MM.1S (cell line): ENCODE results near the gene GOT2.
A peak's percentile ranks its signal among the peaks of the same experiment; 100 is the strongest.
"Not testable (repeated sequence)": the region's sequence is repeated elsewhere in the genome, so short reads cannot be mapped to it uniquely, and the experiment has no call there.

Experiments used
- DNase-seq: peaks from one replicate; pipeline ENCODE4 v3.0.0-alpha.2; 2015
- H2AFZ ChIP-seq: fragments of 300-600 bp; sonication (generic); 2 replicates; pipeline ENCODE4 v1.6.0; 2016; ENCODE audit warnings: antibody characterized with exemption, low read length
- H3F3A ChIP-seq: fragments of 300-600 bp; sonication (generic); 2 replicates; pipeline ENCODE4 v1.6.1; 2016; ENCODE audit warnings: mild to moderate bottlenecking, antibody characterized with exemption, low read length, moderate library complexity, mixed read lengths; ENCODE audit not compliant: insufficient read depth
- H3K27ac ChIP-seq: fragments of 300-600 bp; sonication (generic); 2 replicates; pipeline ENCODE4 v1.5.1; 2016; ENCODE audit warnings: mild to moderate bottlenecking, low read length
- H3K27me3 ChIP-seq: fragments of 300-600 bp; sonication (generic); replicated peaks from 2 replicates; pipeline ENCODE4 v1.6.0; 2016; ENCODE audit warnings: low read length; ENCODE audit not compliant: insufficient read depth
- H3K36me3 ChIP-seq: fragments of 300-600 bp; sonication (generic); replicated peaks from 2 replicates; pipeline ENCODE4 v1.6.1; 2016; ENCODE audit warnings: mild to moderate bottlenecking, low read length, mixed read lengths; ENCODE audit not compliant: insufficient read depth
- H3K4me1 ChIP-seq: fragments of 300-600 bp; sonication (generic); 2 replicates; pipeline ENCODE4 v1.6.1; 2016; ENCODE audit warnings: low read length, mixed read lengths
- H3K4me2 ChIP-seq: fragments of 300-600 bp; sonication (generic); 2 replicates; pipeline ENCODE4 v1.6.0; 2016; ENCODE audit warnings: low read depth, low read length
- H3K4me3 ChIP-seq: fragments of 300-600 bp; sonication (generic); 2 replicates; pipeline ENCODE4 v1.5.1; 2016; ENCODE audit warnings: low read length, mixed read lengths
- H3K79me2 ChIP-seq: fragments of 300-600 bp; sonication (generic); 2 replicates; pipeline ENCODE4 v1.6.1; 2016; ENCODE audit warnings: mixed run types, low read length, mixed read lengths
- H3K9ac ChIP-seq: fragments of 300-600 bp; sonication (generic); 2 replicates; pipeline ENCODE4 v1.6.1; 2016; ENCODE audit warnings: low read length, mixed read lengths
- H3K9me2 ChIP-seq: fragments of 300-600 bp; sonication (generic); replicated peaks from 2 replicates; pipeline ENCODE4 v1.6.1; 2016; ENCODE audit warnings: mild to moderate bottlenecking, low read length, mixed read lengths; ENCODE audit not compliant: insufficient read depth
- H3K9me3 ChIP-seq: fragments of 300-600 bp; sonication (generic); replicated peaks from 2 replicates; pipeline ENCODE4 v1.6.1; 2016; ENCODE audit warnings: mild to moderate bottlenecking, low read length, mixed read lengths; ENCODE audit not compliant: insufficient read depth
- H4K20me1 ChIP-seq: fragments of 300-600 bp; sonication (generic); 2 replicates; pipeline ENCODE4 v1.6.1; 2016; ENCODE audit warnings: mild to moderate bottlenecking, low read length, moderate library complexity, mixed read lengths; ENCODE audit not compliant: insufficient read depth
- CTCF ChIP-seq: fragments of 300-600 bp; sonication (generic); IDR thresholded peaks from 2 replicates; pipeline ENCODE4 v1.5.1; 2016; ENCODE audit warnings: antibody characterized with exemption, low read length, mixed read lengths
- EZH2 ChIP-seq: fragments of 300-600 bp; sonication (generic); optimal IDR thresholded peaks from 2 replicates; pipeline ENCODE3; 2017; ENCODE audit warnings: low read depth, mild to moderate bottlenecking, antibody characterized with exemption, low read length, mixed read lengths
- EZH2phosphoT487 ChIP-seq: fragments of 300-600 bp; sonication (generic); IDR thresholded peaks from 2 replicates; pipeline ENCODE4 v1.6.1; 2018; ENCODE audit warnings: antibody characterized with exemption, low read length

Gene GOT2

GRCh38 chr16:58738672-58739296 is 4.7 kb upstream of the GOT2 start:
- no peaks in the 10 kb centered on the region for H3F3A ChIP-seq
- H3K9ac ChIP-seq: no peak overlapping the region
- H3K9me2 ChIP-seq: no peaks in the 10 kb centered on the region
- no peak overlapping the region for H3K4me2 ChIP-seq
- DNase-seq: no peak
- H2AFZ ChIP-seq: no peak overlapping the region
- no peaks in the 10 kb centered on the region for H3K4me1 ChIP-seq
- no peak overlapping the region for H3K27ac ChIP-seq
- H3K36me3 ChIP-seq: no peaks in the 10 kb centered on the region
- no peaks in the 10 kb centered on the region for H3K9me3 ChIP-seq
- peaks cover 3% of the 10 kb centered on the region for H3K79me2 ChIP-seq
- H3K4me3 ChIP-seq: no peak overlapping the region
- TF ChIP-seq EZH2: no peak
- no peak for TF ChIP-seq CTCF
- no peak for TF ChIP-seq EZH2phosphoT487
- no peaks in the 10 kb centered on the region for H4K20me1 ChIP-seq
- no peaks in the 10 kb centered on the region for H3K27me3 ChIP-seq

GRCh38 chr16:58736341-58736740 is 2.2 kb upstream of the GOT2 start:
- H3K36me3 ChIP-seq, H3K27ac ChIP-seq, H4K20me1 ChIP-seq, H3K9me3 ChIP-seq, H3K9me2 ChIP-seq, H3K4me2 ChIP-seq, H2AFZ ChIP-seq, H3K4me1 ChIP-seq, H3K9ac ChIP-seq, DNase-seq, H3F3A ChIP-seq, H3K4me3 ChIP-seq, H3K27me3 ChIP-seq: not testable (repeated sequence)
- H3K79me2 ChIP-seq: peaks cover 28% of the 10 kb centered on the region

- peaks cover 5% of the 10 kb centered on the region; the same call in 1 of the 2 replicates for H3K4me1 ChIP-seq
- H2AFZ ChIP-seq: peak overlapping the region; percentile 85
- no peaks in the 10 kb centered on the region for H3K9me3 ChIP-seq
- TF ChIP-seq CTCF (no peak), EZH2 (no peak), EZH2phosphoT487 (no peak)
- H3K9me2 ChIP-seq: no peaks in the 10 kb centered on the region
- no peak for DNase-seq
- no peaks in the 10 kb centered on the region for H3K27me3 ChIP-seq
- peak overlapping the region; percentile 80; the same call in 1 of the 2 replicates for H3K9ac ChIP-seq
- H3K4me2 ChIP-seq: peak overlapping the region; percentile 63; the same call in 1 of the 2 replicates
- peaks cover 47% of the 10 kb centered on the region for H3K79me2 ChIP-seq
- H3K4me3 ChIP-seq: peak overlapping the region; percentile 97
- H3K27ac ChIP-seq: peak overlapping the region; percentile 48; the same call in 1 of the 2 replicates
- H4K20me1 ChIP-seq: no peaks in the 10 kb centered on the region; the same call in 1 of the 2 replicates
- no peaks in the 10 kb centered on the region for H3F3A ChIP-seq
- no peaks in the 10 kb centered on the region for H3K36me3 ChIP-seq
Measured at GRCh38 chr16:58734459-58734787, 307 bp upstream of the GOT2 start.

- Histone ChIP-seq H2AFZ (peak overlapping the region; percentile 85), H3K4me3 (peak overlapping the region; percentile 97), H3K4me2 (peak overlapping the region; percentile 63), H4K20me1 (no peaks in the 10 kb centered on the region; the same call in 1 of the 2 replicates), H3K27me3 (no peaks in the 10 kb centered on the region), H3F3A (no peaks in the 10 kb centered on the region), H3K9ac (peak overlapping the region; percentile 80), H3K9me2 (no peaks in the 10 kb centered on the region), H3K27ac (peak overlapping the region; percentile 48; the same call in 1 of the 2 replicates), H3K4me1 (peaks cover 5% of the 10 kb centered on the region; the same call in 1 of the 2 replicates), H3K9me3 (no peaks in the 10 kb centered on the region), H3K79me2 (peaks cover 57% of the 10 kb centered on the region), H3K36me3 (no peaks in the 10 kb centered on the region)
- TF ChIP-seq EZH2 (no peak), CTCF (no peak), EZH2phosphoT487 (no peak)
- DNase-seq: no peak
Measured at GRCh38 chr16:58733248-58733670, 857 bp downstream of the GOT2 start.
